Bone marrow (tissue), 2 donors: ENCODE measurements around the gene CDC25B.

Experiments
- DNase-seq, 2 donors: peaks; one replicate each; lab custom pipeline; 2025; lab: John Stamatoyannopoulos, UW

CDC25B gene

DNA sequence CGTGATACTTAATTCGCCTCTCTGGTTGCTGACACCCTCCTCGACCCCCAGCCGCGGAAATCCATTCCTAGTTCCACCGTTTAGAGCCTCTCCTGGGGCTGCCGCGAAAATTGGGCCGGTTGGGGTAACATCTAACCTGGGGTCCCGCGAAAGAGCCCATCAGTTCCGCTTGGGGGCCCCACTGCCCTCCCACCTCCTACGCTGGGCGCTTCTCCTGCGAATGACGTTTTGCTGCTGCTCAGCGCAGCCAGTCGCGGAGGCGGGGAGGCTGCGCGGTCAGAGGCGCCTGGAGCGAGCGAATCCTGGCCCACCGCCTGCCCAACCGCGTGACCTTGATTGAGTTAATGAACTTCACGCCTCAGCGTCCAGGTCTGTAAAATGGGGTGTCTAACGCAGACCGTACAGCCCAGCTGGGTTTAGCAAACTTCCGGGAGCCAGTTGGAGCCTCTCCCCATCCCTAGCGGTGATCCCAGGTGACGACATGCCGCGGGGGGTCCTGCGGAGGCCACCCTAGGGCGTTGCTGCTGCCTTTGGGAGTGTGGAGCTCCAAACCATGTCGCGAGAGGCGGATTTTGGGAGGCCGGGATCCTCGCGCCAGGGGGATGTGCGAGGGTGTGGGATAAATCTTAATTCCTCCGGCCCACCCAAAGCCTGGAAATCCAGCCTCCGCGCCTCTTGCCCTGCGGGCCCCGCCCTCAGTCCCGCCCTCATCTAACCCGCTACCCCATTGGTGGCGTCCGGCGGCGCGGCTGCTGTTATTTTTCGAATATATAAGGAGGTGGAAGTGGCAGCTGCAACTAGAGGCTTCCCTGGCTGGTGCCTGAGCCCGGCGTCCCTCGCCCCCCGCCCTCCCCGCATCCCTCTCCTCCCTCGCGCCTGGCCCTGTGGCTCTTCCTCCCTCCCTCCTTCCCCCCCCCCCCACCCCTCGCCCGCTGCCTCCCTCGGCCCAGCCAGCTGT is at the start of gene CDC25B:
CDC25B (plus strand) TSS at position 800 of the 958 bp plus-strand sequence. CDS start 222 bp downstream, outside the sequence.
- DNase-seq = peak; percentile 53 to 79

DNA sequence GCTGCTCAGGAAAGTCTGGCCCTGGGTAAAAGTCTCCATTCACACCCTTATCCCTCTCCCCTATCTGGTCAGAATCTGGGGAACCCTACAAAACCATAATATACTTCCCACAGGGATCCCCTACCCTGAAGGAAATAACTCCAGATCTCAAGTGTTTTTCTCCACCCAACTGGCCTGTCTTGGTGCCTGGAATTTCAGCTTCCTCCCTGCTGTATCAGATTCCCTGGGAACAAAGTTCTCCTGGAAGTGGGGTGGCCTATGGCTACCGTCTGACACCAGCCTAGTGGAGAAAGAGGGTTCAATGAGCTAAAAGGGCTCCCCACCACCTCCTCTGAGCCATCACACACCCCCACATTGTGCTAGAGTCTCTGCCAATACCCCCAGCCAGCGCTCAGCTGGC is 48.6 kb upstream of the CDC25B start:
- no peak for DNase-seq

DNA sequence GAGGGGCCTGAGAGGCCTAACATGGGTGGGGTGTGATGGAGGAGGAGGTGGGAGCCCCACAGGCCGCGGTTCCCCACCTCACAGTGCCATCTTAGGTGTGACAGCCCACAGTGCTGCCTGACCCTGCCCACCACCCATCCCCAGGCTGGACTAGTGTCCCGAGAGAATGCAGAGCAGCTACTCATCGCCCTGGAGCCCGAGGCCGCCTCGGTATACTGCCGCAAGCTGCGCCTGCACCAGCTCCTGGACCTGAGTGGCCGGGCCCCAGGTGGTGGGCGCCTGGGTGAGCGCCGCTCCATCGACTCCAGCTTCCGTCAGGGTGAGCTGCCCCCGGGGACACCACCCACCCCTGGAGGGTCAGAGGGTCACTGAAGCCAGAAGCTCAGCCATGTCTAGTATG is 48.0 kb upstream of the CDC25B start:
- no peak for DNase-seq

DNA sequence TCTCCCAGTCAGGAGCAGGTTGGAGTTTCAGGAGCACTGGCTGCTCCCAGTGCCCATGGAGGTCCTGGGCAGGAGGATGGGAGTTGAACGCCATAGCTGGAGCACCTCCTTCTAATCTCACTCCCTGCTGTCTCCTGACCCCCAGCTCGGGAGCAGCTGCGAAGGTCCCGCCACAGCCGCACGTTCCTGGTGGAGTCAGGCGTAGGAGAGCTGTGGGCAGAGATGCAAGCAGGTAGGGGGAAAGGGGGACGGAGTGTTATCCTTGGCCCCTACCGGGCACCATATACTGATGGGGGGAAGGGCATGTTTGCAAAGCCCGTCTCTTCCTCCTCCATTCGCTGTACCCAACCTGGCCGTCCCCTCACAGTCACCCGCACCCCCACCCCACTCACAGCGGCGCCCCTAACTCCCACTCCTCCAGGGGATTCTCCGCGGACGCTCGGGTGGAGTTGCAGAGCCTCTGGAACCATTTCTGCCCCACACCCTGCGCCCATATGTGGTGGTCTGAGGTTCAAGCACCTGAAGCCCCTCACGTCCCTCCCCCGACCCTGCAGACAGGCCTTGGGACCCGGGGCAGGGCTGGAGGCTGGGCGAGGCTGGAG is 46.9 kb upstream of the CDC25B start:
- no peak for DNase-seq

DNA sequence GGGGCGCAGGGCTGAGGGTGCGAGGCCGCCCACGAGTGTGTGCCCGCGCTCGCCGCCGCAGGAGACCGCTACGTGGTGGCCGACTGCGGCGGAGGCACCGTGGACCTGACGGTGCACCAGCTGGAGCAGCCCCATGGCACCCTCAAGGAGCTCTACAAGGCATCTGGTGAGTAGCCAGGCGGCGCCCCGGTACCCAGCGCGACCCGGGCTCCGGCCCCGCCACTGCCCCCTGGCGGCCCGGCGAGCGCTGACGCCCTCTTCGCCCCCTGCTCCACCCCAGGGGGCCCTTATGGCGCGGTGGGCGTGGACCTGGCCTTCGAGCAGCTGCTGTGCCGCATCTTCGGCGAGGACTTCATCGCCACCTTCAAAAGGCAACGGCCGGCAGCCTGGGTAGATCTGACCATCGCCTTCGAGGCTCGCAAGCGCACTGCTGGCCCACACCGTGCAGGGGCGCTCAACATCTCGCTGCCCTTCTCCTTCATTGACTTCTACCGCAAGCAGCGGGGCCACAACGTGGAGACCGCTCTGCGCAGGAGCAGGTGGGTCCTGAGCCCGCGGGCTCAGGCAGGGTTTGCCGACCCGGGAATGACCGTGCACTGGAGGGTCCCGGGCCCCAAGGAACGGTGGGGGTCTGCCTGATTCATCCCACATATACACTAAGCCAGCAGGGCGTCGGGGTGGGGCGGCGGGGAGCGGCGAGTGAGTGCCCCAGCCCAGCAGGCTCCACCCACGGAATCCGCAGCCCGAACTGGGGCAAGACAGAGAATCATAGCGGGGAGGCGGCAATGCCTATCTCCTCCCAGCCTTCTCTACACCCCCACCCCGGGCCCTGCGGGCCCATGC is 46.2 kb upstream of the CDC25B start:
- DNase-seq = no peak

DNA sequence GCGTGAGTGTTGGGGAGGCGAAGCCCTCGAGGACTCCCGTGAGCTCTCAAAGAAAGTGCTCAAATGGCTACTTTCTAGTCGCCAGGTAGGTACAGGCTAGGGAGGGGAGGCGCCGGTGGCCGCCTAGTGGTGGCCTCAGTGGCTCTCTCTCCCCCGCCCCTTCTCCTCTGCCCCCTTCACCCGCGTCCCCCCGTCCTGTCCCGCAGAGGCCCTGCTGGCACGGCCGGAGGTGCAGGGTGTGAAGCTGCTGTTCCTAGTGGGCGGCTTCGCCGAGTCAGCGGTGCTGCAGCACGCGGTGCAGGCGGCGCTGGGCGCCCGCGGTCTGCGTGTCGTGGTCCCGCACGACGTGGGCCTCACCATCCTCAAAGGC is 44.8 kb upstream of the CDC25B start:
- no peak for DNase-seq

DNA sequence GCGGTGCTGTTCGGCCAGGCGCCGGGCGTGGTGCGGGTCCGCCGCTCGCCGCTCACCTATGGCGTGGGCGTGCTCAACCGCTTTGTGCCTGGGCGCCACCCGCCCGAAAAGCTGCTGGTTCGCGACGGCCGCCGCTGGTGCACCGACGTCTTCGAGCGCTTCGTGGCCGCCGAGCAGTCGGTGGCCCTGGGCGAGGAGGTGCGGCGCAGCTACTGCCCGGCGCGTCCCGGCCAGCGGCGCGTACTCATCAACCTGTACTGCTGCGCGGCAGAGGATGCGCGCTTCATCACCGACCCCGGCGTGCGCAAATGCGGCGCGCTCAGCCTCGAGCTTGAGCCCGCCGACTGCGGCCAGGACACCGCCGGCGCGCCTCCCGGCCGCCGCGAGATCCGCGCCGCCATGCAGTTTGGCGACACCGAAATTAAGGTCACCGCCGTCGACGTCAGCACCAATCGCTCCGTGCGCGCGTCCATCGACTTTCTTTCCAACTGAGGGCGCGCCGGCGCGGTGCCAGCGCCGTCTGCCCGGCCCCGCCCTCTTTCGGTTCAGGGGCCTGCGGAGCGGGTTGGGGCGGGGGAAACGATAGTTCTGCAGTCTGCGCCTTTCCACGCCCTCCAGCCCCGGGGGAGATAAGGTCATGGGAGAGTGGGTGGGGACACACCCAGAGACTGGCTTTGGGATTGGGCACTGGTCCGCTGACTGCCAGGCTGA is 44.3 kb upstream of the CDC25B start:
- DNase-seq = no peak

DNA sequence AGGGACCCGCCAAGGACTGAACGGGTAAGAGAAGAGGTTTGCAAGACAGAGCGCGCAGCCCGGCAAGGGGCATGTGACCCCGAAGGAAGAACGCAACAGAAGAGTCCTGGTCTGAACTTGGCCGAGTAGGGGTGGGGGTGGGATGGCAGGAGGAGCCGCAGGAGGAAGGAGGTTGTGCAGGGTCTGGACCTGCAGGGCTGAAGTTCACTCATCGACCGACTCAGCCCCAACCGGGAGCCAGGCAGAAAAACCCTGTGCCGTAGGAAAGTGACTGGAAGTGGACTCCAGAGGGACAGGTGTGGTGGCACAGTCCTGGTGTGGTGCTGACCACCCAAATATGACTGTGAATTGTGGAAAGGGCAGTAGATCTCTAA is 43.7 kb upstream of the CDC25B start:
- DNase-seq = no peak

DNA sequence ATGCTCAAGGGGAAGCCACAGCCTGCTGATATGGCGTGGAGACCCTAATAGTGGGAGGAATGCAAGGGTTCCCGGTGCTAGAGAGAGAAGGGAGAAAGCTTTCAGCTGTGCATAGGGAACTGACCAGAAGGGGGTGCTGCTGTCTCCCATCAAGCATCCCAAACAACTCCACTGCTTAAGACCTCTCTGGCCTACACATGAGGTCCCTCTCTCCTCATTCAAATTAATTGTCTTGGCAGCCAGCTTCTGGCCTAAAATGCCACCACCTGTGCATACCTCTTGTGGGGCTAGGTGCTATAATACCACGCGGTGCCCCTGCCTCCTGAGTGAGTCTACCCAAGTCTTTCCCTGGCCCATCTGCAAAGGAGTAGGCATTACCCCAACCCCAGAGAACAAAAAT is 43.0 kb upstream of the CDC25B start:
- DNase-seq = peak; percentile 9 to 46

DNA sequence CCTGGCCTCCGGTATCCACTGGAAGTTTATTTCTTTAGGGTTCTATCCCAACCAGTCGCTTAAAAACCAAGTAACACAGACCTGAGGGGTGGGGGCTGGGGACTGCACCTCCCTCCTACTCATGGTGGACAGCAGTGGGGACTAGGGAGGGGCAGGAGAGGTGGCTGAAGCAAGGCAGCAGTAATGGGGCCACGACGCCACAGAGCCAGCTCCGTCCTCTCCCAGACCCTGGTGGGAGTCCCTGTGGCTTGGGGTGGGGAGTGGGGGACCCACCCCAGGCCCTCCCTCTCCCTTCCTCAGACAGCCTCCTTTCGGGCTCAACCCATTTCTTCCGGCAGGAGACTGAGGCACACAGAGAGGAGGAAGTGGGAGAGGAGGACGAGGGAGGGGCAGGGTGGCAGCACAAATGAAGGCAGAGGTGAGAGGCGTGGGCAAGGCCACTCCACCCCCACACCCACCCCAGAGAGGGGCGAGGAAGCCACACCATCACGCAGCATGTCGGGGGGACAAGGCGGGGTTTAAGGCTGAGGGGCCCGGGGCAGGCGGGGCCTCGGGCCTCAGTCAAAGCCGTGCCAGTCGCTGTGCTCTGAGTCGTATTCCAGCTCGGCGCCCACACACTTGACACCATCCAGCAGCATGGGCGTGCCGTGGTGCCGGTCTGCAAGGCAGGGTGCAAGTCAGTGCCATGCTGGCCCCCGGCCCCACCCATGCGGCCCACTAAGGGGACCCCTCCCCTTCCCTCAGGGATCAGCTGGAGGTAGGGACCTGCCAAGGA is 42.4 kb upstream of the CDC25B start:
- DNase-seq = no peak

DNA sequence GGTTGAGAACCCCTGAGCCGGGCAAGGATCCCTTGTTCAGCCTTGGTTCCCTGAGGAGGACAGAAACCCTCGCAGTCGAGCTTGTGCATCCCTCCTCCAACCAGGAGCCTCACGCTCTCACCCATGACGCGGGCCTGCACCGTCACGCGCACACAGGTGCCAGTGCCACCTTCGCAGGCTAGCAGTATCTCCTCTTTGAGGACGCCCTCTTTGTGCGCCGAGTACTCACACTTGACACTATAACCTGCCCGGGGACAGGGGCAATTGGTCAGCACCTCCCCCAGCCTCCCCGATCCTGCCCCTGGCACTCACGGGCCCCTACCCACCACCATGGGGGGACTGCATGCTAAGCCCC is 41.9 kb upstream of the CDC25B start:
- no peak for DNase-seq

DNA sequence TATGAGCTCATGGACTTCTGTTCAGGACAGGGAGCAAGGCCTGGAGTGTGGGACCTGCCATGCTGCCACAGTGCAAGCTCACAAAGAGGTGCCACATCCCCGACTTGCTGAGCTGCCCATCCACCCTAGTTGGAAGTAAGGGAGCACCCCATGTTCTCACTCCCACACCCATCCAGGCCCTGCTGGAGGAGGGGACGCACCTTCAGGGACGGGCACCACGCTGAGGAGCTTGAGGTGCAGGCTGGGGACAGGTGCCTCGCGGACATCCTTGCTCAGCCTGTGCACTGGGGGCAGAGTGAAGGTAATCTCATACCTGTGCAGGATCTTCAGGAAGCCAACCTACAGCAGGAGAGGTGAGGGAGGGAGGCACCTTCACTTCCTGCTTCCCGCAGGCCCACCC is 40.8 kb upstream of the CDC25B start:
- no peak for DNase-seq

DNA sequence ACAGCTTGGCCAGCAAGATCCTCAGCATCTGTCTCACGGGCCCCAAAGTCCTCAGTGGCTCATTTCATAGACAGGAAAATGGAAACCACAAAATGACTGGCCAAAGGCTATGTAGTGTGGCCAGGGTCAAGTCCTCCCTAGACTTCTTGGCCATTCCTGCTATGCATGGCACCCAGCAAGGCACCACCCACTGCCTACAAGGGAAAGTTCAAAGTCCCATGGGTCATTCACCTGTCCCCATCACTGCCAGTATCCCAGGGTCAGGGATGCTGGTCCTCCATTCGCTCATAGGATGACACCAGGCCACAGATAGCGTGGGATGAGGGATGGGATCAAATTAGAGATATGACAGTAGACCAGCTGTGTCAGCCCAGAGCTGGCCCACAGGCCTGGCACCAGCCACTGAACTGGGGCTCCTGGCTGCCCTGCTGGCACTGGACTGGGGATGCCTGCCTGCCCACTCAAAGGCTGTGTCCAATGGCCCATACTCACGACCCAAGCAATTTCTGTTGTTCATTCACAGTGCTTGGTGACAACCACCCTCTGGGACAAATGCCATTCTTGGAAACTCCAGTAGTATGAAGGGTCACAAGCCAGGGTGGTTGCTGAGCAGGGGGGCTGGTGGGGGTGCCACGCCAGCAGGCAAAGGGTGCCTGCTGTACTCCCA is 40.2 kb upstream of the CDC25B start:
- no peak for DNase-seq

DNA sequence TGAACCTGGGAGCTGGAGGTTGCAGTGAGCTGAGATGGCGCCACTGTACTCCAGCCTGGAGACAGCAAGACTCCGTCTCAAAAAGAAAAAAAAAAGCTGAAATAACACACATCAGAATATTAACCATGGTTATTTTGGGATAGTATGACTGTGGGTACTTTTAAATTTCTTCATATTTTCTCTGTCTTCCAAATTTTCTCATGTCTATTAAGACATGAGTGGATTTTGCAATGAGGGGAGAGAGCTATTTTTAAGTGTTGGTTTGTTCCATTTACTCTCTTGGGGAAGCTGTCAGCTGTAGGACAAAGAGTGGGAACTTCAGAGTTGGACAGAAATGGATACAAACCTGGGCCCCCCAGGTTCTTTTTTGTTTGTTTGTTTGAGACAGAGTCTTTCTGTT is 38.8 kb upstream of the CDC25B start:
- DNase-seq = no peak

DNA sequence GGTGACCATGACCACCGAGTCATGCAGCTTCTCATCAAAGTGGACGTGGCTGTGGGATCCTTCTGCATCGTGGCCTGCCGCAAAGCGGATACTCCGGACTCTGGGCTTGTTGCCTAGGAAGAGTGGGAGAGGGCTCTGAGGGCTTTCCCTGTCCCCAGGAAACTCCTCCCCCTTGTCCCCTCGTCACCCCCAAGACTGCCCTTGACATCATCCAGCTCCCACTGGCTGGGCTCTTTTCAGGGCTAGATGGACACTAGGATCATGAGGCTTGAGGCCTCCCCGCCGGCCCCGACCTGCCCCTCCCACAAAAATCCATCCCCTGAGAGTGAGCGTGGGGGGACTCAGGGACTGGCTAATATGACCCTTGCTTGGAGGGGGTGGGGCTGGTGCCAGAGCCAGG is 37.5 kb upstream of the CDC25B start:
- DNase-seq = no peak

DNA sequence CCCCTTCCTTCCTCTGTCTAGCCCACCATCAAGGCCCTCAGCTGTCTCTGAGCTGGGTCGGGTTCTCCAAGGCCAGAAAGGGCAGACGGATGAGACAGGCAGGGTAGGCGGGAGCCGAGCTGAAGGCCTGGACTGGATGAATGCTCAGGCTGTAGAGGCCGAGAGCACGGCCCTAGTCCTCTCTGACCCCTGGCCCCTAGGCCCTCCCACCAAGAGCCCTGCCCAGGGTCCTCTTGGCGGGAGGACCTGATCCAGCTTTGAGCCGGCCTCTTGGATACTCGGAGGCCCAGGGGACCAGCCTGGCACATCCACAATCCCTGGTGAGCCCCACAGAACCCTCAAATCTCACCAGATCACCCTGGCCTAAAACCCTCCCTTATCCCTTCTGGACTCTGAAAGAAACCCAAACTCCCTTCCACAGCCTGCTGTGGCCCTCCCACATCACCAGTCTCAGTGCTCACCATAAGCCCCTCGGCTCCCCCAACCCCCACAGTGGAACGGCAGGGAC is 36.7 kb upstream of the CDC25B start:
- DNase-seq = no peak

DNA sequence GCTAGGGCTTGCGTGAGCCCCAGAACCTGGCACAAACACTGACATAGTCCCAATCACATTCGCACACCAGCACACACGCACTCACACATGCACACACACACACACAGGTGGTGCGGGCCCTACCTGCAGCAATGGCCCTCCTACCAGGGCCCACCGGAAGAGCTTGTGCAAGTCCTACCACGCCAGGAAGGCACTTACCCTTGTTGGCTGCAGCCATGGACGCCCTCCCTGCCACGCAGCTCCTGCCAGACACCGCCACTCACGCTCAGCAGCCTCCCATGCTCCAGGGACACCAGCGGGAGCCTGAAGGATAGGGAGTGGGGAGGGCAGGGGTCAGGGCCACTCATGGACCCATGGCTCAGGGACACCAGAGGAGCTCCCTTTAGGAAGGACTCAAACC is 36.2 kb upstream of the CDC25B start:
- DNase-seq = no peak

DNA sequence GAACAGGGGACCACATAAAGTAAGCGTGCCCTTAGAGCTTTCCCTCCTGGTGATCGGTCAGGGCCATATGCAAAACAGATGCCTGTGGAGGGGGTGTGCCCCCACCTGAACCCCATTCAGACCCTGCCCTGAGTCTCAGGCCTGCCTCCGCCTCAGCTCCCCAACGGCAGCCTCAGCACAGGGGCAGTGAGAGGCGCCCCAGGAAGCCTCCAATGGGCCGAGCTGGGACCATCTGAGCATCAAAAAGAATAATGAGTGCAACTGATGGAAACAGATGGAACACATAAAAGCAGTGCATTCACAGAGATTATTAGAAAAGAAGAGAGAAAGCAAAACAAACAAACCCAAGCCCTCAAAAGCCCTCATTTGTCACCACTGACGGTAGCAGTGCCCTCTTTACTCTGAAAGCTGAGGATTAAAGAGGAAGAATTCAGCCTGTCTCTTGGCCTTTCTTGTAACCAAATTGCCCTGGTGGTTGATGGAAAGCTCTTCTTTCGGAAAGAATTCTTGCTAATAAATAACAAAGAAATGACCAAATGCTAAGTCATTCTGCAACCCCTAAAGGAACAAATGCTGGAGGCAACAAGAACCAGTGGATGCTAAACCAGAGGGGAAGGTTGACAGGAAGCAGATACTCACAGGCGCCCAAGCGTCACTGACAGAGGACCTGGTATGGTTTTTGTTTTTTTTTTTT is 35.3 kb upstream of the CDC25B start:
- no peak for DNase-seq

DNA sequence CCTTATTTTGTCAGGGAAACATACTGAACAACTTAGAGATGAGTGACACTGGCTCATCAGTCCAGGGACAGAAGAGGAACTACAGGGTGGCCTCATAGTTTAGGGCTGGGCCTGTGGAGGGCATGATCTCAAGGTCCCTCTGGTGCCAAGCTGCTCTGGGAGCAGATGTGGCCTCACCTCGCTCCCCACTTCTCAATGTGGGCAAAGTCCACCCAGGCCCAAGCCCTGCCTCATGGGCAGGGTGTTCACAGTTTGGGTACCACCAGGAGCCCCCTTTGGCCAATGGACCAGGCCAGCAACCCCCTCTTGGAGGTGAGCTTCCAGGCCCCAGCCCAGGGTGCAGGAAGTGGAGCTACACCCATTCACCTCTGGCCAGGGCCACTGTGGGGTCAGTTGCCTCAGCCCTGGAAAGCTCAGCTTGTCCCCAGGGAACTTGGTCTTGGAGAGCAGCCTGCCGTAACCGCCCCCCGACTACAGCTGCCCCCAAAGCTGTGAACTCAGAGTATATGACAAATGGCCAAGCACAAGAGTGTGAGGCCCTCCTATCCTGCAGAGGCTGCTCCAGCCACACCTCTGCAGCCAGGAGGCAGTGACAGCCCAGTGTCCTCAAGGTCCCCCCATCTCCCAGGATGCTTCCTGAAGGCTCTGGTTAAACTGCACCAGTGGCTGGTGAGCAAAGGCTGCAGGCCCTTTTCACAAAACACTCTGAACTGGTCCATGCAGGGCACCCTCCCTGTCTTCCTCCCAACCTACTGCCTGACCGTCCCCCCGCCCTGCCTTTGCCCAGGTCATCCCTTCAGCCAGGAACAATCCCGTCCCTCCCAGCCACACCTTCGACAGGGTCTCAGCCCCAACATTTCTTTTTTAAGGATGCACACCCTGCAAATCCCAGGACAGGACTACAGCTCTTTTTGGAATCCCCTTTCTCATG is 32.2 kb upstream of the CDC25B start:
- no peak for DNase-seq
